H1 (cell line): ENCODE measurements around the gene THTPA. TPM values are rescaled to one million over a fixed set of nuclear protein-coding genes. Genes with fewer than 3 reads are reported as not detected.

Experiments used
- CTCF ChIA-PET: fragments of 300-600 bp; sonication (Branson Sonifier 250); formaldehyde crosslinking; loops from one replicate; lab custom pipeline; 2021; ENCODE audit not compliant: partially characterized antibody; lab: Charles Lee
- POLR2A ChIA-PET: fragments of 300-600 bp; sonication (Branson Sonifier 250); formaldehyde crosslinking; loops from one replicate; lab custom pipeline; 2021; ENCODE audit warnings: inconsistent platforms; ENCODE audit not compliant: partially characterized antibody; lab: Charles Lee
- DNase-seq, 2 experiments: peaks; one replicate each; pipeline versions ENCODE4 v3.0.0 to v3.0.0-alpha.2; 2010 to 2022; ENCODE audit warnings: low spot score in 2 of 2, low read depth in 1 of 2, mixed read lengths in 1 of 2
- FAIRE-seq: peaks from 2 replicates; lab custom pipeline; 2011; peaks lifted over from hg19 to GRCh38; lab: Jason Lieb, UNC
- H2AFZ ChIP-seq: 2 replicates; pipeline ENCODE4 v1.8.1; 2012; ENCODE audit warnings: low read length, inconsistent platforms
- H2AK5ac ChIP-seq: 2 replicates; pipeline ENCODE4 v1.6.1; 2013; ENCODE audit warnings: low read depth, low read length
- H2BK120ac ChIP-seq: replicated peaks from 2 replicates; pipeline ENCODE3; 2013; ENCODE audit warnings: low read depth, low read length, inconsistent platforms
- H2BK12ac ChIP-seq: 2 replicates; pipeline ENCODE4 v1.6.1; 2013; ENCODE audit warnings: low read depth, low read length
- H2BK15ac ChIP-seq: 2 replicates; pipeline ENCODE4 v1.6.1; 2013; ENCODE audit warnings: low read length
- H2BK20ac ChIP-seq: 2 replicates; pipeline ENCODE4 v1.6.1; 2013; ENCODE audit warnings: low read length
- H2BK5ac ChIP-seq: 2 replicates; pipeline ENCODE4 v1.6.1; 2013; ENCODE audit warnings: low read depth, low read length
- H3K14ac ChIP-seq: 2 replicates; pipeline ENCODE4 v1.6.1; 2013; ENCODE audit warnings: inconsistent platforms; ENCODE audit not compliant: insufficient read length
- H3K18ac ChIP-seq: 2 replicates; pipeline ENCODE4 v1.6.1; 2013; ENCODE audit warnings: low read length; ENCODE audit errors: extremely low read depth
- H3K23ac ChIP-seq: 2 replicates; pipeline ENCODE4 v1.6.1; 2013; ENCODE audit warnings: inconsistent platforms; ENCODE audit not compliant: insufficient read length
- H3K23me2 ChIP-seq: 2 replicates; pipeline ENCODE4 v1.6.1; 2013; ENCODE audit warnings: low read depth, low read length
- H3K27ac ChIP-seq: 2 replicates; pipeline ENCODE4 v1.6.1; 2011; ENCODE audit warnings: low read depth, low read length, inconsistent platforms
- H3K27me3 ChIP-seq, 4 experiments: replicated peaks in 1 of 4; 1 replicate in 1 of 4; 2 replicates in 3 of 4; pipeline versions ENCODE4 v1.6.1 to v1.8.1; 2011 to 2013; ENCODE audit warnings: low read length in 3 of 4, mild to moderate bottlenecking in 3 of 4, inconsistent platforms in 2 of 4, mixed read lengths in 2 of 4, moderate library complexity in 1 of 4; ENCODE audit not compliant: control insufficient read depth in 3 of 4, insufficient read depth in 3 of 4; ENCODE audit errors: extremely low read depth in 1 of 4
- H3K36me3 ChIP-seq, 4 experiments: 2 replicates each; pipeline versions ENCODE4 v1.6.1 to v1.8.1; 2011 to 2013; ENCODE audit warnings: mild to moderate bottlenecking in 4 of 4, low read length in 3 of 4, moderate library complexity in 2 of 4, control low read depth in 1 of 4, inconsistent platforms in 1 of 4; ENCODE audit not compliant: insufficient read depth in 4 of 4, control insufficient read depth in 2 of 4
- H3K4ac ChIP-seq: replicated peaks from 2 replicates; pipeline ENCODE3; 2013; ENCODE audit warnings: low read length, low read depth, mixed read lengths, inconsistent platforms; ENCODE audit not compliant: insufficient read length
- H3K4me1 ChIP-seq, 4 experiments: replicated peaks in 1 of 4; 1 replicate in 1 of 4; 2 replicates in 3 of 4; pipeline versions ENCODE4 v1.6.1 to v1.8.1; 2011 to 2013; ENCODE audit warnings: low read length in 3 of 4, inconsistent platforms in 2 of 4, mixed read lengths in 1 of 4; ENCODE audit not compliant: insufficient read depth in 4 of 4, control insufficient read depth in 3 of 4
- H3K4me2 ChIP-seq, 2 experiments: 2 replicates each; pipeline versions ENCODE4 v1.6.1 to v1.8.1; 2011 to 2013; ENCODE audit warnings: low read depth in 2 of 2, low read length in 2 of 2, control low read depth in 1 of 2, inconsistent platforms in 1 of 2, mild to moderate bottlenecking in 1 of 2; ENCODE audit not compliant: insufficient read depth in 1 of 2
- H3K4me3 ChIP-seq, 4 experiments: fragments of 200-600, 300-600 bp in 1 of 4; sonication (generic), shearing (Covaris generic), sonication (Bioruptor Twin) in 1 of 4; 2 replicates each; pipeline versions ENCODE4 v1.5.1 to v1.8.1; 2011 to 2016; ENCODE audit warnings: low read length in 4 of 4, low read depth in 3 of 4, control low read depth in 2 of 4, inconsistent platforms in 2 of 4, mild to moderate bottlenecking in 2 of 4, mixed read lengths in 1 of 4, moderate library complexity in 1 of 4; ENCODE audit not compliant: insufficient read depth in 2 of 4; ENCODE audit errors: extremely low read depth in 1 of 4
- H3K56ac ChIP-seq: replicated peaks from 2 replicates; pipeline ENCODE3; 2013; ENCODE audit warnings: low read depth, mild to moderate bottlenecking, mixed read lengths, low read length, inconsistent platforms; ENCODE audit not compliant: insufficient read length
- H3K79me1 ChIP-seq: 2 replicates; pipeline ENCODE4 v1.6.1; 2013; ENCODE audit warnings: low read depth, low read length, control low read depth
- H3K79me2 ChIP-seq, 2 experiments: 2 replicates each; pipeline versions ENCODE4 v1.6.1 to v1.8.1; 2012 to 2013; ENCODE audit warnings: low read length in 2 of 2, mild to moderate bottlenecking in 2 of 2, inconsistent platforms in 1 of 2; ENCODE audit not compliant: insufficient read depth in 2 of 2, control insufficient read depth in 1 of 2
- H3K9ac ChIP-seq, 4 experiments: replicated peaks in 1 of 4; 1 replicate in 1 of 4; 2 replicates in 3 of 4; pipeline versions ENCODE4 v1.6.1 to v1.8.1; 2011 to 2013; ENCODE audit warnings: low read depth in 3 of 4, low read length in 3 of 4, control low read depth in 2 of 4, mild to moderate bottlenecking in 2 of 4, moderate library complexity in 2 of 4, inconsistent platforms in 1 of 4; ENCODE audit errors: extremely low read depth in 1 of 4
- H3K9me3 ChIP-seq, 2 experiments: 2 replicates each; pipeline versions ENCODE4 v1.6.1 to v1.8.1; 2012 to 2013; ENCODE audit warnings: mild to moderate bottlenecking in 2 of 2, moderate library complexity in 2 of 2, control low read depth in 1 of 2, inconsistent platforms in 1 of 2, low read depth in 1 of 2, low read length in 1 of 2, mixed read lengths in 1 of 2; ENCODE audit not compliant: insufficient read depth in 2 of 2
- H4K20me1 ChIP-seq, 2 experiments: replicated peaks in 1 of 2; 2 replicates each; pipeline versions ENCODE3 to v1.8.1; 2011 to 2013; ENCODE audit warnings: inconsistent platforms in 2 of 2, low read length in 2 of 2, mild to moderate bottlenecking in 1 of 2; ENCODE audit not compliant: insufficient read depth in 2 of 2, control insufficient read depth in 1 of 2
- H4K5ac ChIP-seq: 2 replicates; pipeline ENCODE4 v1.6.1; 2013; ENCODE audit warnings: low read length, low read depth, mixed read lengths, inconsistent platforms; ENCODE audit not compliant: insufficient read length
- H4K8ac ChIP-seq: 2 replicates; pipeline ENCODE4 v1.8.0; 2013; ENCODE audit warnings: mild to moderate bottlenecking, moderate library complexity, low read length, inconsistent platforms; ENCODE audit not compliant: insufficient read depth; ENCODE audit errors: extremely low read depth
- H4K91ac ChIP-seq: replicated peaks from 2 replicates; pipeline ENCODE3; 2013; ENCODE audit warnings: low read length, mixed read lengths, inconsistent platforms; ENCODE audit not compliant: insufficient read length
- CREB1 ChIP-seq: IDR thresholded peaks from 2 replicates; pipeline ENCODE4 v1.6.1; 2012; ENCODE audit warnings: inconsistent platforms
- EP300 ChIP-seq, 2 experiments: IDR thresholded peaks; 1 replicate in 1 of 2; 2 replicates in 1 of 2; pipeline ENCODE4 v1.6.1; 2011 to 2012; ENCODE audit warnings: low read depth in 2 of 2, low read length in 2 of 2, mild to moderate bottlenecking in 2 of 2, borderline replicate concordance in 1 of 2, inconsistent platforms in 1 of 2, moderate library complexity in 1 of 2
- GTF2F1 ChIP-seq: IDR thresholded peaks from 2 replicates; pipeline ENCODE4 v1.6.1; 2012; ENCODE audit warnings: low read depth, low read length, improper control_type of control experiment, borderline replicate concordance
- HDAC6 ChIP-seq: IDR thresholded peaks from one replicate; pipeline ENCODE4 v1.7.1; 2012; ENCODE audit warnings: low read depth, mild to moderate bottlenecking, inconsistent platforms, low read length, moderate library complexity
- NRF1 ChIP-seq: IDR thresholded peaks from 2 replicates; pipeline ENCODE4 v1.6.1; 2011; ENCODE audit warnings: mild to moderate bottlenecking, low read depth, low read length, improper control_type of control experiment
- POLR2AphosphoS5 ChIP-seq: IDR thresholded peaks from 2 replicates; pipeline ENCODE4 v1.6.1; 2011; ENCODE audit warnings: low read depth, low read length
- SAP30 ChIP-seq: fragments of 300-600 bp; sonication (generic); IDR thresholded peaks from 2 replicates; pipeline ENCODE4 v1.7.1; 2012; ENCODE audit warnings: low read length, moderate library complexity, mild to moderate bottlenecking, inconsistent platforms; ENCODE audit not compliant: insufficient read depth, insufficient replicate concordance
- SIX5 ChIP-seq: IDR thresholded peaks from 2 replicates; pipeline ENCODE4 v1.6.1; 2011; ENCODE audit warnings: mild to moderate bottlenecking, low read depth, low read length
- SP1 ChIP-seq: IDR thresholded peaks from 2 replicates; pipeline ENCODE4 v1.6.1; 2011; ENCODE audit warnings: low read depth, low read length
- SP4 ChIP-seq: IDR thresholded peaks from 2 replicates; pipeline ENCODE4 v1.6.1; 2012; ENCODE audit warnings: low read length, inconsistent platforms
- TAF1 ChIP-seq: IDR thresholded peaks from 2 replicates; pipeline ENCODE4 v1.6.1; 2011; ENCODE audit warnings: mild to moderate bottlenecking, low read depth, low read length
- WGBS, 2 experiments: shearing (Covaris generic) in 1 of 2; methylation state at CpG; one replicate each; pipeline versions ENCODE4 v1.1.6 to v1.1.7; 2013 to 2015; ENCODE audit warnings: low lambda C conversion rate in 2 of 2, mixed read lengths in 2 of 2, inconsistent platforms in 1 of 2, low coverage in 1 of 2, missing lambda C conversion rate in 1 of 2; ENCODE audit not compliant: insufficient replicate concordance in 2 of 2, insufficient coverage in 1 of 2, insufficient read length in 1 of 2; ENCODE audit errors: extremely low coverage in 1 of 2, missing lambda C conversion rate in 1 of 2; 5-methylcytosine and 5-hydroxymethylcytosine counted together
- polyA plus RNA-seq, 7 experiments: library from polyadenylated mRNA; depleted of rRNA in 3 of 7; stranded (reverse) in 5 of 7; unstranded in 2 of 7; fragments of >200 nt in 5 of 7; fragments of 200-250 nt in 2 of 7; gene quantifications; 1 replicate in 5 of 7; 2 replicates in 1 of 7; 4 replicates in 1 of 7; pipeline versions ENCODE4 v1.2.1 to v1.2.3, GENCODE V29; 2011 to 2013; ENCODE audit warnings: missing spikeins in 2 of 7, mixed read lengths in 2 of 7
- total RNA-seq: library from RNA; stranded (reverse); fragmentation: NEBNext Ultra II Directional; extraction: Animal tissue kit (Norgen Biotek cat#: 25700); gene quantifications from 2 replicates; pipeline ENCODE4 v1.2.1, GENCODE V29; 2021
- TF ChIP-seq, protein P1 (sequence below): IDR thresholded peaks from 2 replicates; pipeline ENCODE4 v1.6.1; 2012; ENCODE audit warnings: inconsistent platforms
- TF ChIP-seq, protein P2 (sequence below): IDR thresholded peaks from 2 replicates; pipeline ENCODE4 v1.6.1; 2011; ENCODE audit warnings: low read depth, mild to moderate bottlenecking, low read length; ENCODE audit not compliant: insufficient read depth

Gene THTPA
- total and polyA plus RNA-seq, 2 of the 8 experiments (the other 6 are each of a cell fraction or from before 2014, with no cell fraction given), result 16.6 to 19.0 TPM

DNA sequence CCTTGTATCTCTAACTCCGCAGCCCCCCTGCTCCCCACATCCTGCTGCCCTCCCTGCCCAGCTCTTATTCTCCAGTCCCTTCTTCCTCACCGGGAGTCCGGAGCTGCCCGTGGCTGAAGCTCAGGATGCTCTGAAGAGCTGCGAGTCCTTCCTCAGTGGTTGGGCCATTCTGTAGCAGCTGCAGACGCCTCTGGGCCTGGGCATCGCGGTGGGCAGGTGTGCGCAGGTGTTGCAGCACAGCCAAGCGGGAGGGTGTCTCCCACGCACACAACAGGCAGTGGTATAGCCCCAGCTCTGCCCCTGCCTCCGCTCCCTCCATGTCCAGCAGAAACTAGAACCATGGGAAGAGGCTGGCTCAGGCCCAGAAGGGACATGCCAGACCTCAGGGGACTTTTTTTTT, 24.7 kb upstream of the THTPA start:
- Histone ChIP-seq H3K4me3 (no peak overlapping the region), H2AK5ac (no peak overlapping the region), H3K14ac (no peak overlapping the region), H4K8ac (no peak overlapping the region; the same call in 1 of the 2 replicates), H3K4me2 (no peak overlapping the region), H3K27me3 (no peaks in the 10 kb centered on the region), H2BK120ac (no peak overlapping the region), H4K91ac (no peak overlapping the region), H2BK5ac (no peak overlapping the region), H2BK20ac (no peak overlapping the region), H3K18ac (no peak overlapping the region), H2AFZ (no peak overlapping the region), H3K9ac (no peak overlapping the region), H3K79me1 (no peaks in the 10 kb centered on the region), H2BK15ac (no peak overlapping the region), H3K23me2 (no peaks in the 10 kb centered on the region), H3K4ac (no peak overlapping the region), H4K20me1 (peaks cover 0 to 3% of the 10 kb centered on the region in 2 experiments), H3K9me3 (no peaks in the 10 kb centered on the region), H4K5ac (no peak overlapping the region), H2BK12ac (no peak overlapping the region), H3K36me3 (peaks cover 7 to 42% (median 29%) of the 10 kb centered on the region in 4 experiments; a peak in 6 of 8 replicates), H3K56ac (no peak overlapping the region), H3K27ac (no peak overlapping the region), H3K79me2 (peaks cover 0 to 7% of the 10 kb centered on the region in 2 experiments; a peak in 2 of 4 replicates), H3K4me1 (peaks cover 0 to 5% (median 1%) of the 10 kb centered on the region in 4 experiments; a peak in 5 of 7 replicates), H3K23ac (no peak overlapping the region)
- ChIA-PET CTCF (interaction anchor here (1.2 to 70.5 kb wide), 6 partner anchors 8 to 55 kb away, joined by 3 to 2092 read pairs (median 30); partner anchors contain the start of genes AP1G2, NGDN, THTPA and ZFHX2), POLR2A (interaction anchor here (1.3 to 52.7 kb wide), 3 partner anchors 3 to 48 kb away, joined by 3 to 1523 read pairs (median 1523); partner anchors contain the start of genes AP1G2, THTPA and ZFHX2)
- DNase-seq (no peak), FAIRE-seq (no peak)
- WGBS, 2 experiments, result 84% methylated on average over 11 of the region's 12 CpGs; no CpG with 5 or more reads in 1 of the 2 experiments
- TF ChIP-seq CREB1, result no peak
- TF ChIP-seq POLR2AphosphoS5, result no peak
- no peak for TF ChIP-seq SAP30
- TF ChIP-seq SIX5, result no peak
- TF ChIP-seq, protein P1, sequence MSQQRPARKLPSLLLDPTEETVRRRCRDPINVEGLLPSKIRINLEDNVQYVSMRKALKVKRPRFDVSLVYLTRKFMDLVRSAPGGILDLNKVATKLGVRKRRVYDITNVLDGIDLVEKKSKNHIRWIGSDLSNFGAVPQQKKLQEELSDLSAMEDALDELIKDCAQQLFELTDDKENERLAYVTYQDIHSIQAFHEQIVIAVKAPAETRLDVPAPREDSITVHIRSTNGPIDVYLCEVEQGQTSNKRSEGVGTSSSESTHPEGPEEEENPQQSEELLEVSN, result no peak
- TF ChIP-seq EP300 (IDR thresholded peaks at IDR 0.05; ENCODE audit: borderline replicate concordance in 1 of 2, low read depth in 2 of 2, low read length in 2 of 2), result no peak
- TF ChIP-seq, protein P2, sequence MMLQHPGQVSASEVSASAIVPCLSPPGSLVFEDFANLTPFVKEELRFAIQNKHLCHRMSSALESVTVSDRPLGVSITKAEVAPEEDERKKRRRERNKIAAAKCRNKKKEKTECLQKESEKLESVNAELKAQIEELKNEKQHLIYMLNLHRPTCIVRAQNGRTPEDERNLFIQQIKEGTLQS, result no peak
- TF ChIP-seq HDAC6, result no peak
- TF ChIP-seq SP4, result no peak
- no peak for TF ChIP-seq TAF1
- TF ChIP-seq SP1, result no peak
- no peak for TF ChIP-seq NRF1
- no peak for TF ChIP-seq GTF2F1
